GM12891 (cell line): ENCODE measurements around the gene MVD.
A peak's percentile ranks its signal among the peaks of the same experiment; 100 is the strongest.

Source experiments
- DNase-seq: peaks from one replicate; pipeline ENCODE4 v3.0.0; 2011; ENCODE audit warnings: low spot score; ENCODE audit not compliant: insufficient read length
- FAIRE-seq: peaks from 2 replicates; lab custom pipeline; 2011; peaks lifted over from hg19 to GRCh38; lab: Jason Lieb, UNC
- PAX5 ChIP-seq: IDR thresholded peaks from 2 replicates; pipeline ENCODE4 v1.6.1; 2011; ENCODE audit warnings: low read length, moderate library complexity, mild to moderate bottlenecking; ENCODE audit not compliant: insufficient read depth, severe bottlenecking
- POLR2A ChIP-seq: IDR thresholded peaks from 2 replicates; pipeline ENCODE4 v1.6.1; 2011; ENCODE audit warnings: low read depth, low read length, control low read depth
- POLR2AphosphoS5 ChIP-seq: IDR thresholded peaks from 2 replicates; pipeline ENCODE4 v1.6.1; 2011; ENCODE audit warnings: low read depth, low read length, control low read depth
- POU2F2 ChIP-seq: IDR thresholded peaks from 2 replicates; pipeline ENCODE4 v1.6.1; 2011; ENCODE audit warnings: low read depth, mild to moderate bottlenecking, control low read depth, low read length, moderate library complexity
- SPI1 ChIP-seq: IDR thresholded peaks from 2 replicates; pipeline ENCODE4 v1.6.1; 2011; ENCODE audit warnings: low read depth, low read length, control low read depth
- TAF1 ChIP-seq: IDR thresholded peaks from 2 replicates; pipeline ENCODE4 v1.6.1; 2011; ENCODE audit warnings: low read depth, low read length, control low read depth

Gene MVD

GRCh38 chr16:88703486-88704309 is 40.8 kb upstream of the MVD start:
- TF ChIP-seq POLR2AphosphoS5 (no peak), POU2F2 (peak; percentile 8; the same call in 1 of the 2 replicates)
- FAIRE-seq: peak; percentile 87
- DNase-seq: no peak

GRCh38 chr16:88702371-88703210 is 39.7 kb upstream of the MVD start:
- FAIRE-seq: peak; percentile 5
- DNase-seq: no peak
- no peak for TF ChIP-seq POLR2A
- TF ChIP-seq POU2F2: no peak
- no peak for TF ChIP-seq TAF1
- TF ChIP-seq SPI1: no peak
- TF ChIP-seq POLR2AphosphoS5: no peak
- TF ChIP-seq PAX5: no peak

- TF ChIP-seq SPI1 (no peak), POU2F2 (no peak), POLR2AphosphoS5 (no peak), POLR2A (no peak), TAF1 (no peak), PAX5 (no peak)
- FAIRE-seq: no peak
- no peak for DNase-seq
These were observed 38.9 kb upstream of the MVD start for GRCh38 chr16:88701581-88702370.

- DNase-seq (peak; percentile 95), FAIRE-seq (peak; percentile 92)
These were observed 38.0 kb upstream of the MVD start for GRCh38 chr16:88700636-88701482.

GRCh38 chr16:88700322-88700635 is 37.4 kb upstream of the MVD start:
- FAIRE-seq (no peak), DNase-seq (no peak)
- TF ChIP-seq POLR2AphosphoS5 (no peak), POU2F2 (no peak), TAF1 (no peak), PAX5 (no peak), POLR2A (no peak), SPI1 (no peak)

More at GRCh38 chr16:88700636-88701482, 38.0 kb upstream of the MVD start:
- TF ChIP-seq PAX5 (no peak), SPI1 (peak; percentile 64), POLR2A (peak; percentile 45; the same call in 1 of the 2 replicates)

- FAIRE-seq: no peak
- no peak for TF ChIP-seq POU2F2
- TF ChIP-seq SPI1: no peak
- no peak for TF ChIP-seq POLR2AphosphoS5
- TF ChIP-seq POLR2A: no peak
- TF ChIP-seq TAF1: no peak
- no peak for TF ChIP-seq PAX5
- no peak for DNase-seq
These were observed 36.3 kb upstream of the MVD start for GRCh38 chr16:88699180-88699579.

- FAIRE-seq (no peak), DNase-seq (no peak)
- no peak for TF ChIP-seq POU2F2
- no peak for TF ChIP-seq POLR2AphosphoS5
- no peak for TF ChIP-seq TAF1
- no peak for TF ChIP-seq PAX5
- TF ChIP-seq SPI1: no peak
- no peak for TF ChIP-seq POLR2A
These were observed 35.8 kb upstream of the MVD start for GRCh38 chr16:88698646-88699045.

- TF ChIP-seq PAX5 (no peak), POLR2AphosphoS5 (no peak), TAF1 (no peak), POU2F2 (no peak), POLR2A (no peak), SPI1 (no peak)
- FAIRE-seq (peak; percentile 26), DNase-seq (no peak)
These were observed 35.1 kb upstream of the MVD start for GRCh38 chr16:88697831-88698615.
